Measurements from ENCODE around the gene SATB1. TPM values are rescaled to one million over a fixed set of nuclear protein-coding genes. Genes with fewer than 3 reads are reported as not detected.

Gene SATB1
- total RNA-seq, 1 experiment from 2014 or later: 16.6 TPM

- no peaks in the 10 kb centered on the region for H3K9me3 Mint-ChIP-seq (ENCODE audit: low read depth, unreplicated experiment)
- no peak for DNase-seq
- no peak overlapping the region for H3K4me3 Mint-ChIP-seq (ENCODE audit: low read depth, unreplicated experiment)
- no peak for TF ChIP-seq CTCF (IDR thresholded peaks at IDR 0.05; ENCODE audit: unreplicated experiment)
- H3K4me1 Mint-ChIP-seq (ENCODE audit: low read depth, unreplicated experiment): no peaks in the 10 kb centered on the region
- H3K36me3 Mint-ChIP-seq (ENCODE audit: insufficient read depth, unreplicated experiment): no peaks in the 10 kb centered on the region
- CTCF ChIA-PET: no interaction called here
- BruUV-seq (replicated peaks): no TSS peak
- no peaks in the 10 kb centered on the region for H3K27me3 Mint-ChIP-seq (ENCODE audit: unreplicated experiment)
- no peak overlapping the region for H3K27ac Mint-ChIP-seq (ENCODE audit: unreplicated experiment)
- intact Hi-C loops (cut with micrococcal nuclease; ENCODE audit: unreplicated experiment): no loop called here
Measured at GRCh38 chr3:18431266-18431665, 6.1 kb upstream of the SATB1 start.

- TF ChIP-seq CTCF (IDR thresholded peaks at IDR 0.05; ENCODE audit: unreplicated experiment): no peak
- intact Hi-C loops (cut with micrococcal nuclease; ENCODE audit: unreplicated experiment): loop anchor here (10.0 kb wide), 1 partner anchor 326 kb away; no protein-coding TSS in a partner anchor
- no peak overlapping the region for H3K4me3 Mint-ChIP-seq (ENCODE audit: low read depth, unreplicated experiment)
- H3K27ac Mint-ChIP-seq (ENCODE audit: unreplicated experiment): no peak overlapping the region
- CTCF ChIA-PET: interaction anchor here (0.6 kb wide), 1 partner anchor 16 kb away, joined by 3 read pairs; no protein-coding TSS in a partner anchor
- H3K27me3 Mint-ChIP-seq (ENCODE audit: unreplicated experiment): no peaks in the 10 kb centered on the region
- BruUV-seq (replicated peaks): no TSS peak
- no peaks in the 10 kb centered on the region for H3K9me3 Mint-ChIP-seq (ENCODE audit: low read depth, unreplicated experiment)
- peaks cover 20% of the 10 kb centered on the region for H3K36me3 Mint-ChIP-seq (ENCODE audit: insufficient read depth, unreplicated experiment)
- DNase-seq: no peak
- no peaks in the 10 kb centered on the region for H3K4me1 Mint-ChIP-seq (ENCODE audit: low read depth, unreplicated experiment)
Measured at GRCh38 chr3:18428991-18429745, 4.0 kb upstream of the SATB1 start.

- DNase-seq: no peak
- no peak for TF ChIP-seq CTCF (IDR thresholded peaks at IDR 0.05; ENCODE audit: unreplicated experiment)
- no TSS peak for BruUV-seq (replicated peaks)
- H3K4me3 Mint-ChIP-seq (ENCODE audit: low read depth, unreplicated experiment): no peak overlapping the region
- peaks cover 5% of the 10 kb centered on the region for H3K4me1 Mint-ChIP-seq (ENCODE audit: low read depth, unreplicated experiment)
- intact Hi-C loops (cut with micrococcal nuclease; ENCODE audit: unreplicated experiment): loop anchor here (10.0 kb wide), 1 partner anchor 327 kb away; no protein-coding TSS in a partner anchor
- no peaks in the 10 kb centered on the region for H3K9me3 Mint-ChIP-seq (ENCODE audit: low read depth, unreplicated experiment)
- no peak overlapping the region for H3K27ac Mint-ChIP-seq (ENCODE audit: unreplicated experiment)
- H3K36me3 Mint-ChIP-seq (ENCODE audit: insufficient read depth, unreplicated experiment): peaks cover 31% of the 10 kb centered on the region
- CTCF ChIA-PET: no interaction called here
- no peaks in the 10 kb centered on the region for H3K27me3 Mint-ChIP-seq (ENCODE audit: unreplicated experiment)
Measured at GRCh38 chr3:18428036-18428435, 2.9 kb upstream of the SATB1 start.

- no TSS peak for BruUV-seq (replicated peaks)
- intact Hi-C loops (cut with micrococcal nuclease; ENCODE audit: unreplicated experiment): loop anchor here (2.0 to 10.0 kb wide), 2 partner anchors 14 to 328 kb away; no protein-coding TSS in a partner anchor
Measured at GRCh38 chr3:18426597-18427193, 1.6 kb upstream of the SATB1 start.

More at GRCh38 chr3:18426597-18427193, 1.6 kb upstream of the SATB1 start:
- DNase-seq: no peak
- Mint-ChIP-seq H3K36me3 (ENCODE audit: insufficient read depth, unreplicated experiment) (peaks cover 32% of the 10 kb centered on the region), H3K4me3 (ENCODE audit: low read depth, unreplicated experiment) (peak overlapping the region; percentile 95), H3K9me3 (ENCODE audit: low read depth, unreplicated experiment) (no peaks in the 10 kb centered on the region), H3K27me3 (ENCODE audit: unreplicated experiment) (no peaks in the 10 kb centered on the region), H3K27ac (ENCODE audit: unreplicated experiment) (no peak overlapping the region), H3K4me1 (ENCODE audit: low read depth, unreplicated experiment) (peaks cover 6% of the 10 kb centered on the region)
- TF ChIP-seq CTCF (IDR thresholded peaks at IDR 0.05; ENCODE audit: unreplicated experiment): no peak
- CTCF ChIA-PET: no interaction called here

Data from Calu3 (cell line).